Measurements from ENCODE around the gene PANK4.

DNA sequence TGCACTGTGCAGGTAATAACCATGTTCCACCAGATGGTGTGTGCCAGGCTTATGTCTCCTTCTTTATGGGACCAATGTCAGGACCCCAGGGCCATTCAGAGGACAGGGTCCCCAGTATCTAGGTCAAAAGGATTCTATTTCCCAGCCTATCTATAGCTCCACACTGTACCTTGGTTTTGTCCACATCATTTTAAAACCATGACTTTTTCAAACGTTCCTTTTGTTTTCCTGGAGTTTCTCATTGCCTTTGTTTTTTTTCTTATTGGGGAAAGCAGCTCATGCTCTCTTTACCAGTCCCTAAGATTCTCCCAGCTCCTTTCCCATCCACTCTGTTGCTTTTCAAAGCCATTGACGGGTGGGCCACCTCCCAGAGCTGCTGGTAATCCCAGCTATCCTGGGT is 37.7 kb downstream of the PANK4 start:
- TF ChIP-seq EZH2 (IDR thresholded peaks at IDR 0.05; ENCODE audit: low read depth), result no peak
- TF ChIP-seq, protein P1, sequence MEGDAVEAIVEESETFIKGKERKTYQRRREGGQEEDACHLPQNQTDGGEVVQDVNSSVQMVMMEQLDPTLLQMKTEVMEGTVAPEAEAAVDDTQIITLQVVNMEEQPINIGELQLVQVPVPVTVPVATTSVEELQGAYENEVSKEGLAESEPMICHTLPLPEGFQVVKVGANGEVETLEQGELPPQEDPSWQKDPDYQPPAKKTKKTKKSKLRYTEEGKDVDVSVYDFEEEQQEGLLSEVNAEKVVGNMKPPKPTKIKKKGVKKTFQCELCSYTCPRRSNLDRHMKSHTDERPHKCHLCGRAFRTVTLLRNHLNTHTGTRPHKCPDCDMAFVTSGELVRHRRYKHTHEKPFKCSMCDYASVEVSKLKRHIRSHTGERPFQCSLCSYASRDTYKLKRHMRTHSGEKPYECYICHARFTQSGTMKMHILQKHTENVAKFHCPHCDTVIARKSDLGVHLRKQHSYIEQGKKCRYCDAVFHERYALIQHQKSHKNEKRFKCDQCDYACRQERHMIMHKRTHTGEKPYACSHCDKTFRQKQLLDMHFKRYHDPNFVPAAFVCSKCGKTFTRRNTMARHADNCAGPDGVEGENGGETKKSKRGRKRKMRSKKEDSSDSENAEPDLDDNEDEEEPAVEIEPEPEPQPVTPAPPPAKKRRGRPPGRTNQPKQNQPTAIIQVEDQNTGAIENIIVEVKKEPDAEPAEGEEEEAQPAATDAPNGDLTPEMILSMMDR (conservative IDR thresholded peaks at IDR 0.05), result no peak
